C4-2B (cell line): ENCODE data around the gene DUOX2.

Source experiments
- ZFX ChIP-seq: fragments of 450-650 bp; IDR thresholded peaks from 2 replicates; pipeline ENCODE4 v1.6.1; 2017
- TF ChIP-seq, protein P1 (sequence below): fragments of 450-650 bp; conservative IDR thresholded peaks from 2 replicates; pipeline ENCODE4 v1.5.1; 2017; ENCODE audit warnings: mild to moderate bottlenecking

DNA sequence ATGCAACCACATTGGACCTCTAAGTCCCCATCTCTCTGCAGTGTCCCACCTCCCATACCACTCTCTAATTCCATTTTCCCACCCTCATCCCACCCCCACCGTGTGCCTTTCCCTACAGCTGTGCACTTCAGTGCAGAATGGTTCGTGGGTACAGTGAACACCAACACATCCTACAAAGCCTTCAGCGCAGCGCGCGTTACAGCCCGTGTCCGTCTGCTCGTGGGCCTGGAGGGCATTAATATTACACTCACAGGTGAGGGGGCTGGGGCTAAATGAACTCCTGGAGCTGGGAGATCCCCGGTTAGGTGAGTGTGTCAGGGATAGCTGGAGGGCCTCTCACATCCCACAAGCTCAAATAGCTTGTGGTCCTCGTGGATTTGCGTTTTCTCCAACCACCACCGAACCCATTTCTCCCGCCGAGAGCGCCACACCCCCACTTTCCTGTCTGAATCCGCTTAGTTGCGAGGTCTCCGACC lies 2.1 kb upstream of the DUOX2 start:
- TF ChIP-seq, protein P1, sequence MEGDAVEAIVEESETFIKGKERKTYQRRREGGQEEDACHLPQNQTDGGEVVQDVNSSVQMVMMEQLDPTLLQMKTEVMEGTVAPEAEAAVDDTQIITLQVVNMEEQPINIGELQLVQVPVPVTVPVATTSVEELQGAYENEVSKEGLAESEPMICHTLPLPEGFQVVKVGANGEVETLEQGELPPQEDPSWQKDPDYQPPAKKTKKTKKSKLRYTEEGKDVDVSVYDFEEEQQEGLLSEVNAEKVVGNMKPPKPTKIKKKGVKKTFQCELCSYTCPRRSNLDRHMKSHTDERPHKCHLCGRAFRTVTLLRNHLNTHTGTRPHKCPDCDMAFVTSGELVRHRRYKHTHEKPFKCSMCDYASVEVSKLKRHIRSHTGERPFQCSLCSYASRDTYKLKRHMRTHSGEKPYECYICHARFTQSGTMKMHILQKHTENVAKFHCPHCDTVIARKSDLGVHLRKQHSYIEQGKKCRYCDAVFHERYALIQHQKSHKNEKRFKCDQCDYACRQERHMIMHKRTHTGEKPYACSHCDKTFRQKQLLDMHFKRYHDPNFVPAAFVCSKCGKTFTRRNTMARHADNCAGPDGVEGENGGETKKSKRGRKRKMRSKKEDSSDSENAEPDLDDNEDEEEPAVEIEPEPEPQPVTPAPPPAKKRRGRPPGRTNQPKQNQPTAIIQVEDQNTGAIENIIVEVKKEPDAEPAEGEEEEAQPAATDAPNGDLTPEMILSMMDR = no peak
- TF ChIP-seq ZFX = no peak
